Vein endothelial cell (primary cell): ENCODE data around the gene TMEM218. TPM values are rescaled to one million over a fixed set of nuclear protein-coding genes. Genes with fewer than 3 reads are reported as not detected.

Experiments
- total RNA-seq: library from RNA; depleted of rRNA; stranded (reverse); fragments of >200 nt; gene quantifications from 2 replicates; pipeline ENCODE4 v1.2.3, GENCODE V29; 2012

TMEM218 gene
- 14.4 and 23.1 TPM in 2 replicates for total RNA-seq

GRCh38 chr11:125111343-125112207 lies at the start of gene TMEM218:
TSS of gene TMEM218 (minus strand) at chr11:125111626. CDS start at chr11:125102241, 9,385 bp downstream.

GRCh38 chr11:125062931-125063428 lies 48.4 kb downstream of the TMEM218 start, which contains the start of gene SLC37A2:
TSS of gene SLC37A2 (plus strand) at chr11:125063305. CDS start at chr11:125063368, 63 bp downstream.

Other genes starting within 250 kb of the TMEM218 start
- 20.5 and 50.6 TPM in 2 replicates for gene ROBO3, start 246.2 kb downstream of the TMEM218 start, total RNA-seq
- gene ROBO4, start 213.8 kb downstream of the TMEM218 start, total RNA-seq, result 505 and 745 TPM in 2 replicates
- gene HEPN1, start 192.4 kb downstream of the TMEM218 start, total RNA-seq, result 0.19 and 0.33 TPM in 2 replicates
- 0.19 TPM in 1 of 2 replicates, not detected in the other for gene HEPACAM, start 175.6 kb downstream of the TMEM218 start, total RNA-seq
- gene CCDC15, start 157.4 kb downstream of the TMEM218 start, total RNA-seq, result 1.6 and 4.2 TPM in 2 replicates
- gene SLC37A2, start 48.3 kb downstream of the TMEM218 start, total RNA-seq, result 0.98 and 2.7 TPM in 2 replicates
- gene PKNOX2, start 53.1 kb upstream of the TMEM218 start, total RNA-seq, result 0.10 and 0.33 TPM in 2 replicates